IMR-90 (cell line): ENCODE data around the gene CDH15. TPM values are rescaled to one million over a fixed set of nuclear protein-coding genes. Genes with fewer than 3 reads are reported as not detected.

ENCODE experiments used
- ATAC-seq: fragments of 200-7000 bp; cut with Tn5 transposase; 2 replicates; pipeline ENCODE4 v1.9.1; 2020; ENCODE audit warnings: low read depth, mild to moderate bottlenecking, moderate library complexity
- BruUV-seq: library from RNA; stranded (reverse); fragments of 400-500 nt; replicated peaks from 2 replicates; lab custom pipeline; 2021; lab: Mats Ljungman, UMichigan
- CTCF ChIA-PET: fragments of 300-600 bp; formaldehyde crosslinking; extraction: SDS; loops from one replicate; lab custom pipeline; 2021; ENCODE audit warnings: antibody characterized with exemption; lab: Yijun Ruan, JAX
- POLR2A ChIA-PET: fragments of 300-600 bp; sonication (Branson Sonifier 250); formaldehyde crosslinking; loops from one replicate; lab custom pipeline; 2022; ENCODE audit warnings: antibody characterized with exemption; ENCODE audit not compliant: unreplicated experiment; lab: Charles Lee
- DNase-seq: peaks from one replicate; pipeline ENCODE4 v3.0.0; 2013
- H2AFZ ChIP-seq: replicated peaks from 2 replicates; pipeline ENCODE3; 2013; ENCODE audit warnings: low read length, mild to moderate bottlenecking; ENCODE audit not compliant: poor library complexity
- H2AK5ac ChIP-seq: 2 replicates; pipeline ENCODE4 v1.6.1; 2013; ENCODE audit warnings: low read depth, low read length, inconsistent platforms
- H2AK9ac ChIP-seq: replicated peaks from 2 replicates; pipeline ENCODE3; 2013; ENCODE audit warnings: mild to moderate bottlenecking, low read depth, low read length, moderate library complexity; ENCODE audit not compliant: poor library complexity
- H2BK120ac ChIP-seq: 2 replicates; pipeline ENCODE4 v1.6.1; 2013; ENCODE audit warnings: low read depth, low read length, inconsistent platforms
- H2BK15ac ChIP-seq: 3 replicates; pipeline ENCODE4 v1.6.1; 2013; ENCODE audit warnings: low read depth, low read length, inconsistent platforms
- H2BK20ac ChIP-seq: 2 replicates; pipeline ENCODE4 v1.6.1; 2013; ENCODE audit warnings: low read depth, mild to moderate bottlenecking, inconsistent platforms, low read length, moderate library complexity
- H2BK5ac ChIP-seq: 2 replicates; pipeline ENCODE4 v1.6.1; 2013; ENCODE audit warnings: mild to moderate bottlenecking, low read depth, low read length, inconsistent platforms; ENCODE audit not compliant: poor library complexity, severe bottlenecking
- H3K14ac ChIP-seq: replicated peaks from 2 replicates; pipeline ENCODE4 v1.6.1; 2013; ENCODE audit warnings: low read depth, low read length, inconsistent platforms
- H3K18ac ChIP-seq: 2 replicates; pipeline ENCODE4 v1.6.1; 2013; ENCODE audit warnings: low read depth, low read length, control low read depth
- H3K23ac ChIP-seq: 2 replicates; pipeline ENCODE4 v1.6.1; 2013; ENCODE audit warnings: low read depth, low read length, inconsistent platforms
- H3K27ac ChIP-seq: 2 replicates; pipeline ENCODE4 v1.5.1; 2013; ENCODE audit warnings: mild to moderate bottlenecking, control low read depth, low read length; ENCODE audit not compliant: insufficient read depth
- H3K27me3 ChIP-seq: 2 replicates; pipeline ENCODE4 v1.6.1; 2013; ENCODE audit warnings: low read length; ENCODE audit not compliant: control insufficient read depth, insufficient read depth
- H3K36me3 ChIP-seq: 2 replicates; pipeline ENCODE4 v1.6.1; 2013; ENCODE audit warnings: low read length, mixed read lengths; ENCODE audit not compliant: control insufficient read depth, insufficient read depth
- H3K4ac ChIP-seq: 2 replicates; pipeline ENCODE4 v1.6.1; 2013; ENCODE audit warnings: low read depth, low read length, inconsistent platforms
- H3K4me1 ChIP-seq: 2 replicates; pipeline ENCODE4 v1.6.1; 2013; ENCODE audit warnings: low read length, mixed read lengths; ENCODE audit not compliant: control insufficient read depth, insufficient read depth
- H3K4me2 ChIP-seq: 2 replicates; pipeline ENCODE4 v1.6.1; 2013; ENCODE audit warnings: low read depth, mild to moderate bottlenecking, control low read depth, low read length, moderate library complexity
- H3K4me3 ChIP-seq: 2 replicates; pipeline ENCODE4 v1.5.1; 2013; ENCODE audit warnings: low read depth, mild to moderate bottlenecking, control low read depth, low read length, moderate library complexity; ENCODE audit not compliant: insufficient read depth
- H3K56ac ChIP-seq: 2 replicates; pipeline ENCODE4 v1.6.1; 2013; ENCODE audit warnings: low read length, inconsistent platforms; ENCODE audit not compliant: insufficient read depth; ENCODE audit errors: extremely low read depth
- H3K79me1 ChIP-seq, 2 experiments: 2 replicates each; pipeline ENCODE4 v1.6.1; 2013; ENCODE audit warnings: low read length in 2 of 2, inconsistent platforms in 1 of 2, low read depth in 1 of 2
- H3K9ac ChIP-seq: 2 replicates; pipeline ENCODE4 v1.6.1; 2013; ENCODE audit warnings: low read depth, low read length, control low read depth
- H3K9me1 ChIP-seq: 2 replicates; pipeline ENCODE4 v1.6.1; 2013; ENCODE audit warnings: low read length, inconsistent platforms; ENCODE audit not compliant: insufficient read depth
- H3K9me3 ChIP-seq: 2 replicates; pipeline ENCODE4 v1.6.1; 2013; ENCODE audit warnings: low read length; ENCODE audit not compliant: control insufficient read depth, insufficient read depth
- H4K20me1 ChIP-seq: 2 replicates; pipeline ENCODE4 v1.6.1; 2013; ENCODE audit warnings: low read length, inconsistent platforms; ENCODE audit not compliant: insufficient read depth
- H4K5ac ChIP-seq: 2 replicates; pipeline ENCODE4 v1.6.1; 2013; ENCODE audit warnings: mild to moderate bottlenecking, low read depth, low read length, control low read depth
- H4K8ac ChIP-seq, 2 experiments: 2 replicates each; pipeline ENCODE4 v1.6.1; 2013; ENCODE audit warnings: low read depth in 2 of 2, low read length in 2 of 2, control low read depth in 1 of 2, inconsistent platforms in 1 of 2
- H4K91ac ChIP-seq: 2 replicates; pipeline ENCODE4 v1.6.1; 2013; ENCODE audit warnings: low read depth, low read length, inconsistent platforms; ENCODE audit not compliant: insufficient read depth
- WGBS, 2 experiments: methylation state at CpG; one replicate each; pipeline versions ENCODE4 v1.1.5 to v1.1.7; 2013; ENCODE audit warnings: missing lambda C conversion rate in 2 of 2; ENCODE audit not compliant: insufficient read length in 1 of 2; ENCODE audit errors: extremely low coverage in 2 of 2; 5-methylcytosine and 5-hydroxymethylcytosine counted together
- dilution Hi-C: fragments of 300-500 bp; cut with HindIII; formaldehyde crosslinking; loops from one replicate; pipeline ENCODE4 v1.14.3; 2018; ENCODE audit warnings: low sequenced_read_pairs; ENCODE audit not compliant: unreplicated experiment
- in situ Hi-C: fragments of 300-500 bp; cut with MboI; formaldehyde crosslinking; loops from 3 replicates; pipeline ENCODE4 v1.14.3; 2019; ENCODE audit warnings: low sequenced_read_pairs, inconsistent platforms, mixed read lengths
- intact Hi-C: fragments of 100-400 bp; cut with micrococcal nuclease; formaldehyde crosslinking; loops from 2 replicates; pipeline ENCODE4 v1.10.0; 2022
- polyA plus RNA-seq, 3 experiments: library from polyadenylated mRNA; depleted of rRNA; stranded (reverse); fragments of >200 nt; gene quantifications; 2 replicates each; pipeline ENCODE4 v1.2.3, GENCODE V29; 2012; ENCODE audit warnings: low replicate concordance in 1 of 3
- total RNA-seq: library from RNA; depleted of rRNA; stranded (reverse); fragments of >200 nt; gene quantifications from 2 replicates; pipeline ENCODE4 v1.2.3, GENCODE V29; 2012
- TF ChIP-seq, protein P1 (sequence below): fragments of 150-350 bp; IDR thresholded peaks from 2 replicates; pipeline ENCODE4 v1.6.1; 2016; ENCODE audit warnings: low read depth, mild to moderate bottlenecking, low read length, moderate library complexity, borderline replicate concordance

The CDH15 gene
- total and polyA plus RNA-seq, 2 of the 4 experiments (the other 2 are of a cell fraction) = 0.18 to 0.62 TPM

DNA sequence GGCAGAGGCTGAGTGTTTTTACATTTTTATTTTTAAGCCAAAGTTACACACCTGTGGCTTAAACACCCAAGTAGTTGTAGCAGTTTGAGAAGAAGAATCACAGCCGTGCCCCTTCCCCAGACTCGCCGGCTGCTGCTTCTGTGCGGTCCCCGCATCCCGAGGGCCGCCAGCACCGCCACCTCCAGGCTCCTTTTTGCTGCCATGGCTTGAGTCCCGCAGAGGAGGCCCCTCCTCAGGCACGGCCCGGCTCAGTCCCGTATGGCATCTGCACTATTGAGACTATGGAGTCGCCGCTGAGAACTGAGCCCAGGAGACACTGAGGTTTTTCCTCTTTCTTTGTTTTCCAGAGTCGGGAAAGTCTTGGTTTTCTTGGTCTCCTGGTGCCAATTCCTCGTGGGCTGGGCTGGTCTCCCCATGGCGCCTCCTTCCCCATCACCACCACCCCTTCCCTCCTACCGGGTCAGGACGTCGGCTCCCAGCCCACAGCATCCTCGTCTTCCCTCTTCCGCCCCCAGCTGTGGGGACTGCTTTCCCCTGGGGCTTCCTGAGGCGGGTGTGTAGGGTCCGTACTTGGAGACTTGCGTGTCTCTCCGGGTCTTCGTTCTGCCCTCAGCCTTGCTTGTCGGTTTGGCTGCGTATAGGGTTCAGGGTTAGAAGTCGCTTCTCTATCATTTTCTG lies 32.6 kb upstream of the CDH15 start:
- TF ChIP-seq, protein P1, sequence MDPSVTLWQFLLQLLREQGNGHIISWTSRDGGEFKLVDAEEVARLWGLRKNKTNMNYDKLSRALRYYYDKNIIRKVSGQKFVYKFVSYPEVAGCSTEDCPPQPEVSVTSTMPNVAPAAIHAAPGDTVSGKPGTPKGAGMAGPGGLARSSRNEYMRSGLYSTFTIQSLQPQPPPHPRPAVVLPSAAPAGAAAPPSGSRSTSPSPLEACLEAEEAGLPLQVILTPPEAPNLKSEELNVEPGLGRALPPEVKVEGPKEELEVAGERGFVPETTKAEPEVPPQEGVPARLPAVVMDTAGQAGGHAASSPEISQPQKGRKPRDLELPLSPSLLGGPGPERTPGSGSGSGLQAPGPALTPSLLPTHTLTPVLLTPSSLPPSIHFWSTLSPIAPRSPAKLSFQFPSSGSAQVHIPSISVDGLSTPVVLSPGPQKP = no peak
- no peak overlapping the region for H4K91ac ChIP-seq
- H3K14ac ChIP-seq = no peak overlapping the region
- in situ Hi-C loops (no loop called here), dilution Hi-C loops (no loop called here), intact Hi-C loops (no loop called here)
- H3K9me1 ChIP-seq = no peaks in the 10 kb centered on the region
- H4K5ac ChIP-seq = no peak overlapping the region
- no peak overlapping the region for H2BK20ac ChIP-seq
- H3K4me3 ChIP-seq = no peak overlapping the region
- H3K18ac ChIP-seq = no peak overlapping the region
- H3K23ac ChIP-seq = no peak overlapping the region
- 91% methylated on average over 12 of the region's 30 CpGs; no CpG with 5 or more reads in 1 of the 2 experiments for WGBS, 2 experiments
- ChIA-PET CTCF (no interaction called here), POLR2A (no interaction called here)
- H3K56ac ChIP-seq = no peak overlapping the region
- DNase-seq = no peak
- no peaks in the 10 kb centered on the region for H3K27me3 ChIP-seq
- no TSS peak for BruUV-seq
- no peaks in the 10 kb centered on the region for H3K9me3 ChIP-seq
- H3K36me3 ChIP-seq = peaks cover 38% of the 10 kb centered on the region
- H3K9ac ChIP-seq = no peak overlapping the region
- no peak overlapping the region for H3K27ac ChIP-seq
- no peaks in the 10 kb centered on the region for H3K4me1 ChIP-seq
- H2AK9ac ChIP-seq = no peak overlapping the region
- H4K8ac ChIP-seq = no peak overlapping the region
- H4K20me1 ChIP-seq = no peaks in the 10 kb centered on the region
- H3K4me2 ChIP-seq = no peak overlapping the region
- H3K79me1 ChIP-seq = 0 out of 4 replicates have a peak, but pooled peaks cover 0 to 2% of the 10 kb centered on the region in 2 experiments
- no peak for ATAC-seq
- H2BK5ac ChIP-seq = no peak overlapping the region
- no peak overlapping the region for H2BK15ac ChIP-seq
- H2AFZ ChIP-seq = no peak overlapping the region
- no peak overlapping the region for H2BK120ac ChIP-seq
- H3K4ac ChIP-seq = no peak overlapping the region
- no peak overlapping the region for H2AK5ac ChIP-seq
